Retina (tissue), 1 donor: ENCODE results near the gene CEBPB.
A peak's percentile ranks its signal among the peaks of the same experiment; 100 is the strongest.

Source experiments
- DNase-seq: peaks from one replicate; pipeline ENCODE4 v3.0.0-alpha.2; 2016

Gene CEBPB

DNA sequence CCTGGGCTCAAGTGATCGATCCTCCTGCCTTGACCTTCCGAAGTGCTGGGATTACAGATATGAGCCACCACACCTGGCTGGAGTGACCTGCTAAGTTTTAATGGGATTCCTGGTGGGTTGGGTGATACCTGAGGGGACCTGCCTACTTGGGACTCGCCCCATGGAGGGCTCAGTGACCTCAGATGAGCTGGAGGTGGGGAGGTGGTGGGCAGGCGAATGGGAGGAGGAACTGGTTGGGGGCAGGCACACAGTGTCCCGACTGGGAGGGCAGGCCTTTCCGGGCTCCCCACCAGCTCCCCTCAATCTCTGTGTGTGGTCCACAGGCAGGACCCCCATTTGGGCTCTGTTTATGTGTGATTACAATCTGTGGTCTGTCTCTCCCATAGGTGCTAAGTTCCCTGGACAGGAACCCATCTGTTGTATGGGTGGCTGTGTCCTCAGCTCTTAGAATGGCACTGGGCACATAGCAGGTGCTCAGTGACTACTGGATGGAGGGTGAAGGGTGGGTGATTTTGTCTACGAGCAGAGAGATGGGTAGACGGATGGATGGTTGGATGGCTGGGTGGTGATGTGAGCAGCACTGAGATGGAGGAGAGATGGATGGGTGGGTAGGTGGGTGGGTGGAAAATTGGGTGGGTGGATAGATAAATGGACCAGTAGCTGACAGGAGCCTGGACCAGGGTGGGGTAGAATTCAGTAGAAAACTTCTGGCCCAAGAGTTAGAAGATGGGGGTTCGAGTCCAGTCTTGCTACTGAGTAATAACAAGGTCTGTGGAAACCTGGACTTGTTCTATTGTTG, 23.8 kb downstream of the CEBPB start:
- no peak for DNase-seq

DNA sequence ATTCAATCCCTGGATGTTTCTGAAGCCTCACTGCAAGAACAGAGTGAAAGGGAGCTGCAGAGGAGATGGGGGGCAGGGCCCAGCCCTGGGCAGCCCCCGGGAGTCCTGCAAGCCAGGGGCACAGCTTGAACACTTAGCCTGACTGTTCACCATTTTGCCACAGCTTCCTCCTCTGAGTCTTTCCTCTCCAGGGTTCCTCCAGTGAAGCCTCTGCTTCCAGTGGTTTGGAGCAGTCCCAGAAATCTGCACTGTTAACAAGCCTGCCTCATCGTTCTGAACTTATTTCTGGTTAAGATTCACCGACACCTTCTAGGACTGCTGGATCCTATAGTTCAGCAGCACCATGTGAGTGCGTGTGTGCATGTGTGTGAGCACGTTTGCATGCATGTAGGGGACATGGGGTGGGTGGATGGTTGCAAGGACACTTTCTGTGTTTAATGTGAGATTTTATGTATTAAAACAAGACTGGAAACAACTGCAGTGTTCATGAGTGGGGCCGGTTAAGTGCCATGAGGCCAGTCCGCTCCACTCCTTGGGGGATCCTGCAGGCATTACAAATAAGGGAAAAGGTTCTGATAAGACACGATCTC, 24.6 kb downstream of the CEBPB start:
- DNase-seq: no peak

DNA sequence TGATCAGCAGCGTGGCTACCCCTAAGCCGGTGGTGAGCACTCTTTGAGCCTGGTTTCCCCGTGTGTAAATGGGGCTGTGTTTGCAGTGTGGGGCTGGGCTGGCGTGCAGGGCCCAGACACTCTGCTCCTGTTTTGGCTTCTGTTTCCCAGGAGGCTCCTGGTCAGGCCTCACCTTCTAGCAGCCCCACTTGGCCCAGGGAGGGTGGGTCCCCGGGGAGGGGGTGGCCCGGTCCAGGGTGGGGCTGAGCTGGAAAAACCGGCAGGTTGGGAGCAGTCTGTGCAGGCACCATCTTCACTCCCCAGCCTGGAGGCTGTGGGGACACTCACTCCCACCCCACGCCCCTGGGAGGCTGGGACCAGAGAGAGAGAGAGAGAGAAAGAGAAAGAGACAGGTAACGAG, 25.3 kb downstream of the CEBPB start:
- DNase-seq: no peak

DNA sequence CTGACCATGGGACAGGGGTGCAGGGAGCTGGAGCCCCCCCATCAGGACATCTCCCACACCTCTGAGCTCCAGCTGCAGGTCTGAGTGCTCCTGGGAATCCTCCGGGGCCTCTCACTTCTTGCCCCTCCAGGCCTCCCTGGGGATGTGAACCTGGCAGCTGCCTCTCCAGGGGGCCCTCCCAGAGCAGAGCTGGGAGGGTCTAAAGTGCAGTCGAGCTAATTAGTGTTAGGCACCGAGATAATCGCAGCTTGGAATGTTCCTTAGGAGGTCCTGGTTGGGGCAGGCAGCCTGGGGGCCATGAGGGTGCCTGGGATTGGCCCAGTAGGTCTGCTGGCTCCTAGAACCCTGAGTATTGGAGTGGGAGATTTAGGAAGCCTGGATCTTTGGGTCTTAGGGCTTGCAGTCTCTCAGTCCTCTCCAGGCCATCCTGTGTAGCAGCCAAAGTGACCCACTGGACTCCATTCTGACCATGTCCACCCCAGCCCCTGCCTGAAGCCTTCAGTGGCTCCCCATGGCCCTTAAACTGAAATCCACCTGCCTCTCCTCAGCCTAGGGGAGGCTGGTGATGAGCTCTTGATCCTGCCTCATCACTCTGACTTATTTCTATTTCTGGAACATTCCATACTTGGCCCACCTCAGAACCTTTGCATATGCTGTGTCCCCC, 26.0 kb downstream of the CEBPB start:
- DNase-seq: no peak

- no peak for DNase-seq
These were observed 26.7 kb downstream of the CEBPB start for GRCh38 chr20:50217207-50217949.

DNA sequence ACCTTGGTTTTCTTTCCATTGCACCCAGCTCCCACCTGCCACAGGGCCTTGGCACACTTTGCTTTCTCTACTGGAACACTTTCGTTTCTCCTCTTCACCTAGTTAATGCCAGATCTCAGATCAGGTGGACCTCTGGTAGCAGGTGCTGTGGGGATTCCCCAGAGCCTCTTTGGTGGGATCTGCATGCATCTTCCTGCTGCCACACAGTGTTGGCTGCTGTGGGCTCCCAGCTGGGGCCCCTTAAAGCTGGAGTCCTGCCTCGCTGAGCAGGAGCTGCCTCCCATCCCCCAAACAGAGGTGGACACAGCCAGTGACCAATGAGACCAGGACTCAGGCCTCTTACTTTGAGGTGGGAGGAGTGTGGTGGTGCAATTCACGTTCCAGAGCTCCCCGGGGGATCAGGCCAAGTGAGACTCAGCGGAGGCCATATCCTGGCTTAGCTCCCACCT, 28.4 kb downstream of the CEBPB start:
- DNase-seq: no peak

GRCh38 chr20:50219600-50219999, 29.0 kb downstream of the CEBPB start:
- no peak for DNase-seq

GRCh38 chr20:50220093-50220893, 29.7 kb downstream of the CEBPB start:
- no peak for DNase-seq

DNA sequence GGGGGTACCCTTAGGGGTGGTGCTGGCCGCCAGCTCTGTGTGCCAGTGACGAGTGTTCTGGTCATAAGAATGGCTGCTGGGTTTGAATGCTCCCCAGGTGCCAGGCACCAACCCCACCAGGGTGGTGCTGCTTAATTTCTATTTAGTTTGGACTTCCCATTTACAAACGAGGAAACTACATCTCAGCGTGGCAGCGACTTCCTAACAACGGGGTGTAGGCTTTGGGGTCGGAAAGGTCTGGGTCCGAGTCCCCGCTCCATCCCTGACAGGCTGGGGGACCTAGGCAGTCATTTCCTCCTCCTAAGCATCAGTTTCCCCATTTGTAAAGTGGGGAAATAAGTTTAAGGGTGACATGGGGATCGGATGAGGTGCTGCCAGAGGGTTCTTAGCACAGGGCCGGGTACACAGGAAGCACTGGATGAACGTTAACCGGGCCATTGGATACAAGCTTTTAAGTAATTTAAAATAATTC, 30.3 kb downstream of the CEBPB start:
- DNase-seq: no peak

DNA sequence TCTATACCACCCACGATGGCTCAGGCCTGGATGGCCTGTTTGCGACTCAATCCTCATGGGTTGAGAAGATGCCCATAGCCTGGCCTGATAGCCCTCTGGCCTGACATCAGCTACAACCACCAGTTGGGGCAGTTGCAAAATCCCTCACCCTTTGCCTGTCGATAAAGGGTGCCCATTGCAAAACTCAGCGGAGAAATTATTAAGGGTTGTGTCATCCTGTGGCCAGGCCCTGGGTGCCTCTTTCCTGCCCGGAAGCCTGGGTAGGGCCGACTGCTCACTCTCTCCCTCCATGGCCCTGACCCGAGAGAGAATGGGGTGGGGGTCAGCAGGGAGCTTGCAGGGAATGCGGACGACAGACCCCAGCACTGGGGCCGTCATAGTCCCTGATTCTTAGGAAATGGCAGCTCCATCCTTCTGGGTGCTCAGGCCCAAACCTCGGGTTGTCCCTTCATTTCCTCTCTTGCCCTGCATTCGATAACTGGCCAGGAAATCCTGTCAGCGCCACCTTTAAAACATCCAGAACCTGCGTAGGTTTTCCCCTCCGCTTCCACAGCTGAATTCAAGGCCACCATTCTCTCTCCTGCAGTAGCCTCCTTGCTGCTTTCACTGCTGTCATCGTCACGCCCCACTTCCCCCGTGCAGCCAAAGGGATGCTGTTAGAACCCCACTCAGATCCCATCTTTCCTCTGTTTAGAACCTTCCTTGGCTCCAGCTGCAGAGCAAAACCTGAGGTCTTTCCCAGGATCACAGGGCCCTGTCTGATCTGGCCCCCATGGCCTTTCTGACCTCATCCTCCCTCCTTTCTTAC, 31.1 kb downstream of the CEBPB start:
- no peak for DNase-seq

DNA sequence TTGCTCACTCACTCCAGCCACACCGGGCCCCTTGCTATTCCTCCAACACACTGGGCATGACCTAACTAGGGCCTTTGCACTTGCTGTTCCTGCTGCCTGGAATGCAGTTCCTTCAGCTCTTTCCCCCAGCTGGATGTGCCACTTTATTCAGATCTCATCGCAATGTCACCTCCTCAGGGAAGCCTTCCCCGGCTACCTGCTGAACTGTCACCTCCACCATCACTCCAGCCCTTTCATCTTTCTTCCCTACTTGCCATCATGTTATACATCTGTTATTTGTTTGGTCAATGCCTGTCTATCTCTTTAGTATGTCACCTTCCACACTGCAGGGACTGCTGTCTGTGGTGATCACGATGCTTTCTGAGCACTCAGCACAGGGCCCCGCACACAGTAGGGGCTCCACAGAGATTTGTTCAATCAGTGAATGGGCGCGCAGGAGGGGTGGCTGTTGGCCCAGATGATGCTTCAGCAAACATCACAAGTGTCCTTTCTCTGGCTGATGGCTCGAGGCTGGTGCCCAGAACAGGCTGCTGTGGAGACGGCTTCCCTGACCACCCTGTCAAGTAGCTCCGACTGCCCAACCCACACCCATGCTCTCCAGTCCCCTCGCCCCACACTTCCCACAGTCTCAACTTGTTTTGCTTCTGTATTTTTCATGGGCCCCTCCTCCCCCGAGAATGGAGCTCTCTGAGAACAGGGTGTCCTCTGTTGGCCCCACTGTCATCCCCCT, 31.8 kb downstream of the CEBPB start:
- no peak for DNase-seq

GRCh38 chr20:50223039-50224005, 32.7 kb downstream of the CEBPB start:
- no peak for DNase-seq

DNA sequence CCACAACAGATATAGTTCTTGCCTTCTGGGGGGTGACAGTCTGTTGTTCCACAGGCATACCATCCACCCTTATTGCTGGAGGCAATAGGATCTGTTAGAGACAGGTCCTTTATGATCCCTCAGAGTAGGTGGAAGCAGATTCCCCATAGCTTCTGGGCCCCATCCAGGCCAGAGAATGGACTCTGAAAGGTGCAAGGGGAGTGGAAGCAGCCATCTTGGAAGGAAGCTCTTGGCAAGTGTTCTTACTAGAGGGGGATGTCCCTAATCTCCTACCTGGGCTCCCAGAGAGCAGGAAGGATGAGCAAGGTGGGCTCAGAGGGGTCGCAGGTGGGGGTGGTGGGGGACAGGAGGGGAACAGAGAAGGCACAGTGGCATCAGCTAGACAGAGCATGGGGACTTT, 33.4 kb downstream of the CEBPB start:
- no peak for DNase-seq

GRCh38 chr20:50224531-50225255, 34.1 kb downstream of the CEBPB start:
- DNase-seq: peak; percentile 20

- no peak for DNase-seq
These were observed 35.7 kb downstream of the CEBPB start for GRCh38 chr20:50226093-50226974.

GRCh38 chr20:50227506-50227905, 36.9 kb downstream of the CEBPB start:
- no peak for DNase-seq

GRCh38 chr20:50229156-50229607, 38.6 kb downstream of the CEBPB start:
- DNase-seq: no peak

- DNase-seq: no peak
These were observed 39.6 kb downstream of the CEBPB start for GRCh38 chr20:50230184-50230583.
